Measurements from ENCODE around the gene CXCL13. TPM values are rescaled to one million over a fixed set of nuclear protein-coding genes. Genes with fewer than 3 reads are reported as not detected.

Gene CXCL13
- polyA plus RNA-seq, 1 experiment = not detected

DNA sequence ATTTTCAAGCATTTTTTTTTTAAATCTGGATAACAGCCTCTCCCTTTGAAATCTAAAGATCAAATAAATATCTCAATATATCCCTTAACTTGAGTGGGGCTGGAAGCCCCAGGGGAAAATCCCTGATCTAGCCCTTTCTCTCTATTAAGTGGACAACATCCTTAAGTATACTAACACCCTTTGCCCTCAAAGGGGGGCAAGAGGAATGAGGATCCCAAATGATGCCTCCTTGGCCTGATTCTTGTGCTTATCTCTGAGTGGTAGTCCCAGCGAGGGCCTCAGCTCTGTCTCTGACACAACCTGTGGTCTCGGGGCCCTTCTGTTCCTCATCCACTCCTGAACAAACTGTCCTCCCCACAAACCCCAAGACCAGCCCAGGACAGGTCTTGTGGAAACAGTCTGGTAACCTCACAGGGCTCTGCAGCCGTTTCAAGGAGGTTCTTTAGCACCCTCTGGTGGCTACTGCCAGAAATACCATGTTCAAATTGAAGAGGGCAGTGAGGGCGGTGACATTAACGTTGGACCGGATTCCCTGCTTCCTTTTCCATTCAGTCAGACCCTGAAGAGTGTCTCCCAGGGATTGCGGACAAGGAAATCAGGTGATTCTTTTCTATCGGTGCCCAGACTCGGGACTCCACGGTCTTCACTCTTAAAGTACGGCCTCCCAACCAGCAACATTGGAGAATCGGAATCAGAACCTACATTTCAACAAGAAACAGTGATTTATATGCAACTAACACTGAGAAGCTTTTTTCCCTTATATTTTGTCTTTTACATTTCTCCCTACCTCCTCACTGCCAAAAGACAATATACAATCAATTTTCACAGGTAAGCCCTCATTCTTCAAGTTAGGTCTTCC lies 13.0 kb downstream of the CXCL13 start:
- H3K36me3 ChIP-seq (ENCODE audit: control insufficient read depth, insufficient read depth, low read length) = no peaks in the 10 kb centered on the region
- H3K4me3 ChIP-seq (ENCODE audit: low read depth, low read length) = no peak overlapping the region
- TF ChIP-seq, protein P1, sequence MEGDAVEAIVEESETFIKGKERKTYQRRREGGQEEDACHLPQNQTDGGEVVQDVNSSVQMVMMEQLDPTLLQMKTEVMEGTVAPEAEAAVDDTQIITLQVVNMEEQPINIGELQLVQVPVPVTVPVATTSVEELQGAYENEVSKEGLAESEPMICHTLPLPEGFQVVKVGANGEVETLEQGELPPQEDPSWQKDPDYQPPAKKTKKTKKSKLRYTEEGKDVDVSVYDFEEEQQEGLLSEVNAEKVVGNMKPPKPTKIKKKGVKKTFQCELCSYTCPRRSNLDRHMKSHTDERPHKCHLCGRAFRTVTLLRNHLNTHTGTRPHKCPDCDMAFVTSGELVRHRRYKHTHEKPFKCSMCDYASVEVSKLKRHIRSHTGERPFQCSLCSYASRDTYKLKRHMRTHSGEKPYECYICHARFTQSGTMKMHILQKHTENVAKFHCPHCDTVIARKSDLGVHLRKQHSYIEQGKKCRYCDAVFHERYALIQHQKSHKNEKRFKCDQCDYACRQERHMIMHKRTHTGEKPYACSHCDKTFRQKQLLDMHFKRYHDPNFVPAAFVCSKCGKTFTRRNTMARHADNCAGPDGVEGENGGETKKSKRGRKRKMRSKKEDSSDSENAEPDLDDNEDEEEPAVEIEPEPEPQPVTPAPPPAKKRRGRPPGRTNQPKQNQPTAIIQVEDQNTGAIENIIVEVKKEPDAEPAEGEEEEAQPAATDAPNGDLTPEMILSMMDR (IDR thresholded peaks at IDR 0.05; ENCODE audit: insufficient read depth, low read depth, low read length) = peak; percentile 90
- ChIA-PET CTCF (interaction anchor here (0.6 to 4.3 kb wide), 23 partner anchors 10 to 1299 kb away, joined by 3 to 28 read pairs (median 4); partner anchors contain the start of gene CXCL13), POLR2A (interaction anchor here (0.8 kb wide), 1 partner anchor 14 kb away, joined by 3 read pairs; no protein-coding TSS in a partner anchor)
- H3K27me3 ChIP-seq (ENCODE audit: control insufficient read depth, insufficient read depth, low read length) = peaks cover 15% of the 10 kb centered on the region
- peak; percentile 5 for DNase-seq (ENCODE audit: low read depth)

GRCh38 chr4:77619408-77619807 lies 13.8 kb downstream of the CXCL13 start:
- H3K27me3 ChIP-seq (ENCODE audit: control insufficient read depth, insufficient read depth, low read length) = peaks cover 14% of the 10 kb centered on the region
- ChIA-PET POLR2A (interaction anchor here (0.8 kb wide), 1 partner anchor 14 kb away, joined by 3 read pairs; no protein-coding TSS in a partner anchor), CTCF (interaction anchor here (0.5 to 4.3 kb wide), 18 partner anchors 9 to 254 kb away, joined by 3 to 28 read pairs (median 5); partner anchors contain the start of gene CXCL13)
- TF ChIP-seq, protein P1 (IDR thresholded peaks at IDR 0.05; ENCODE audit: insufficient read depth, low read depth, low read length) = no peak
- H3K36me3 ChIP-seq (ENCODE audit: control insufficient read depth, insufficient read depth, low read length) = no peaks in the 10 kb centered on the region
- no peak overlapping the region for H3K4me3 ChIP-seq (ENCODE audit: low read depth, low read length)
- no peak for DNase-seq (ENCODE audit: low read depth)

GRCh38 chr4:77621254-77621653 lies 15.6 kb downstream of the CXCL13 start:
- Histone ChIP-seq H3K4me3 (ENCODE audit: low read depth, low read length) (no peak overlapping the region), H3K27me3 (ENCODE audit: control insufficient read depth, insufficient read depth, low read length) (peaks cover 16% of the 10 kb centered on the region), H3K36me3 (ENCODE audit: control insufficient read depth, insufficient read depth, low read length) (no peaks in the 10 kb centered on the region)
- CTCF ChIA-PET = interaction anchor here (0.9 to 4.3 kb wide), 5 partner anchors 7 to 156 kb away, joined by 3 to 28 read pairs (median 4); no protein-coding TSS in a partner anchor
- TF ChIP-seq, protein P1 (IDR thresholded peaks at IDR 0.05; ENCODE audit: insufficient read depth, low read depth, low read length) = no peak
- no peak for DNase-seq (ENCODE audit: low read depth)
- POLR2A ChIA-PET = no interaction called here

DNA sequence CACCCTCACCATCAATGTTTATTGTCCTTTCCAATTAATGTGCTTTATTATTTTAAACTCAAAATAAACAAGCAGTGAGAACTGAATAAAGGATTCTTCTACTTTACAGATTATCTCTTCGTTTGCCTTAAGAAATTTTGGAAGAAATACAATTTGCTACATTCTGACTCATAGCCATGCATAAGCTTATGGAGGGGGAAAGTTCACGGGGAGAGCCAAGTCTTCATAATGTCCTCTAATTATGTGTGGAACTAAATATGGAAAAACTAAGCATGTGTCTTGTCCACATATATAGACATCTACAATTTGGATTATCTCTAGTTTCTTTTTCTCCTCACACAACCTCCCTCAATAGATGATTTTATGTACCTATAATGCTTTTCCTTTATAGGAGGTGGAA lies 17.5 kb downstream of the CXCL13 start:
- ChIA-PET POLR2A (no interaction called here), CTCF (no interaction called here)
- H3K4me3 ChIP-seq (ENCODE audit: low read depth, low read length) = no peak overlapping the region
- no peak for DNase-seq (ENCODE audit: low read depth)
- TF ChIP-seq, protein P1 (IDR thresholded peaks at IDR 0.05; ENCODE audit: insufficient read depth, low read depth, low read length) = no peak
- H3K36me3 ChIP-seq (ENCODE audit: control insufficient read depth, insufficient read depth, low read length) = no peaks in the 10 kb centered on the region
- peaks cover 16% of the 10 kb centered on the region for H3K27me3 ChIP-seq (ENCODE audit: control insufficient read depth, insufficient read depth, low read length)

DNA sequence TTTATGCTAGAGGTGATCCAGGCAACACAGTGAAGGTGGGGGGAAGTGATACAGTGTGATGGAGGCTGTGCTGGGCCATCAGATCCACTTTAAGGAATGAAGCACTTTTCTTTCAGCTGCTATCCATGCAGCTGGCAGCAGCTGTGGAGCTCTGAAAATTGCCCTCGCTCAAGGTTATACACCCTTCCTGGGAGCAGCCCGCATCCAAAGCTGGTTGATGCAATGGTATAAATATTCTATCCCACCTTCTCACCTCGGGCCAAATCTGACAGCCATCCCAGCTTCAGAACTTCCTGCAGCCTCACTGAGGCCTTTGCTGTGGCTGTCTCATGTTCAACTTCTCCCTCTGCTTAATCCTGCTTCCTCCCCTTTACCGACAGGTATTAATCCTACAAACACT lies 18.6 kb downstream of the CXCL13 start:
- ChIA-PET CTCF (no interaction called here), POLR2A (no interaction called here)

More for the DNA sequence above, 18.6 kb downstream of the CXCL13 start:
- DNase-seq (ENCODE audit: low read depth) = no peak
- TF ChIP-seq, protein P1 (IDR thresholded peaks at IDR 0.05; ENCODE audit: insufficient read depth, low read depth, low read length) = no peak
- H3K4me3 ChIP-seq (ENCODE audit: low read depth, low read length) = no peak overlapping the region
- peaks cover 16% of the 10 kb centered on the region for H3K27me3 ChIP-seq (ENCODE audit: control insufficient read depth, insufficient read depth, low read length)
- no peaks in the 10 kb centered on the region for H3K36me3 ChIP-seq (ENCODE audit: control insufficient read depth, insufficient read depth, low read length)

All from BJ (cell line).